Measurements from ENCODE around the gene FLNB.
A peak's percentile ranks its signal among the peaks of the same experiment; 100 is the strongest.
"Not testable (repeated sequence)": the region's sequence is repeated elsewhere in the genome, so short reads cannot be mapped to it uniquely, and the experiment has no call there.

The FLNB gene

DNA sequence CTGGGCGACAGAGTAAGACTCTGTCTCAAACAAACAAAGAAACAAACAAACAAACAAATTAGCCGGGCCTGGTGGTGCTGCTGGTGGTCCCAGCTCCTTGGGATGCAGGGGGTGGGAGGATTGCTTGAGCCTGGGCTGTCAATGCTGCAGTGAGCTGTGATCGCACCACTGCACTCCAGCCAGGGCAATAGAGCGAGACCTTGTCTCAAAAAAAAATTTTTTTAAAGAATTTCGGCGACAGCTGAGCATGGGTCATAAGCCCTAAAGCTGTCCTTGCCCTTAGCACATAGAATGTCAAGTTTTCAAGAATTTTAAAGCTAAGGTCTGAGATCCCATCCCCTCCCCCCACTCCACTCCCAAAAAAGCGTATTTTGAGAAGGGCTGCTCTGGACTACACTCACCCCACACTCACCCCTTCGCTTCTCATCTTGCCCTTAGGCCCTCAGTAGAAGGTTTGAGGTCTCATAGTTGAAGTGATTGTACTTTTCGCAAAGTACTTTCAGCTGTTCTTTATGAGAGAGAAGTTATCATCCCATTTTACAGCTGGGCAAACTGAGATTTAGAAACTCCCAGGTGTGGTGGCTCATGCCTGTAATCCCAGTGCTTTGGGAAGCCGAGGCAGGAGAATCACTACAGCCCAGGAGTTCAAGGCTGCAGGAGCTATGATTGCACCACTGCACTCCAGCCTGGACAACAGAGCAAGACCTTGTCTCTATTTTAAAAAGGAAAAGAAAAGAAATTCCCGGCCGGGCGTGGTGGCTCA lies 34.3 kb upstream of the FLNB start:
- Mint-ChIP-seq H3K27me3 (no peaks in the 10 kb centered on the region), H3K36me3 (no peaks in the 10 kb centered on the region), H3K4me1 (ENCODE audit: low read depth) (no peaks in the 10 kb centered on the region), H3K9me3 (ENCODE audit: low read depth) (no peaks in the 10 kb centered on the region), H3K4me3 (no peak overlapping the region), H3K27ac (no peak overlapping the region)

- H3K27ac Mint-ChIP-seq: no peak overlapping the region
- H3K4me3 Mint-ChIP-seq: no peak overlapping the region
- no peaks in the 10 kb centered on the region for H3K4me1 Mint-ChIP-seq (ENCODE audit: low read depth)
- H3K27me3 Mint-ChIP-seq: no peaks in the 10 kb centered on the region
- H3K36me3 Mint-ChIP-seq: no peaks in the 10 kb centered on the region
- H3K9me3 Mint-ChIP-seq (ENCODE audit: low read depth): no peaks in the 10 kb centered on the region
Measured at GRCh38 chr3:57974796-57975388, 33.3 kb upstream of the FLNB start.

- H3K36me3 Mint-ChIP-seq: no peaks in the 10 kb centered on the region
- no peaks in the 10 kb centered on the region for H3K27me3 Mint-ChIP-seq
- H3K27ac Mint-ChIP-seq: no peak overlapping the region
- no peaks in the 10 kb centered on the region for H3K9me3 Mint-ChIP-seq (ENCODE audit: low read depth)
- H3K4me1 Mint-ChIP-seq (ENCODE audit: low read depth): peaks cover 3% of the 10 kb centered on the region
- no peak overlapping the region for H3K4me3 Mint-ChIP-seq
Measured at GRCh38 chr3:57977818-57978235, 30.4 kb upstream of the FLNB start.

- H3K4me1 Mint-ChIP-seq (ENCODE audit: low read depth): peaks cover 5% of the 10 kb centered on the region
- no peak overlapping the region for H3K27ac Mint-ChIP-seq
- no peaks in the 10 kb centered on the region for H3K36me3 Mint-ChIP-seq
- H3K27me3 Mint-ChIP-seq: no peaks in the 10 kb centered on the region
- no peak overlapping the region for H3K4me3 Mint-ChIP-seq
- H3K9me3 Mint-ChIP-seq (ENCODE audit: low read depth): no peaks in the 10 kb centered on the region
Measured at GRCh38 chr3:57978316-57978715, 29.9 kb upstream of the FLNB start.

GRCh38 chr3:57980416-57980815 lies 27.8 kb upstream of the FLNB start:
- no peak overlapping the region for H3K27ac Mint-ChIP-seq
- H3K4me1 Mint-ChIP-seq (ENCODE audit: low read depth): peaks cover 17% of the 10 kb centered on the region
- no peaks in the 10 kb centered on the region for H3K27me3 Mint-ChIP-seq
- H3K4me3 Mint-ChIP-seq: no peak overlapping the region
- H3K9me3 Mint-ChIP-seq (ENCODE audit: low read depth): no peaks in the 10 kb centered on the region
- no peaks in the 10 kb centered on the region for H3K36me3 Mint-ChIP-seq

GRCh38 chr3:57981483-57982087 lies 26.6 kb upstream of the FLNB start:
- no peaks in the 10 kb centered on the region for H3K9me3 Mint-ChIP-seq (ENCODE audit: low read depth)
- H3K36me3 Mint-ChIP-seq: no peaks in the 10 kb centered on the region
- no peak overlapping the region for H3K4me3 Mint-ChIP-seq
- H3K27me3 Mint-ChIP-seq: no peaks in the 10 kb centered on the region
- peaks cover 17% of the 10 kb centered on the region for H3K4me1 Mint-ChIP-seq (ENCODE audit: low read depth)
- no peak overlapping the region for H3K27ac Mint-ChIP-seq

GRCh38 chr3:57982561-57983243 lies 25.5 kb upstream of the FLNB start:
- H3K27ac Mint-ChIP-seq: no peak overlapping the region
- H3K27me3 Mint-ChIP-seq: no peaks in the 10 kb centered on the region
- H3K4me1 Mint-ChIP-seq (ENCODE audit: low read depth): peaks cover 17% of the 10 kb centered on the region

DNA sequence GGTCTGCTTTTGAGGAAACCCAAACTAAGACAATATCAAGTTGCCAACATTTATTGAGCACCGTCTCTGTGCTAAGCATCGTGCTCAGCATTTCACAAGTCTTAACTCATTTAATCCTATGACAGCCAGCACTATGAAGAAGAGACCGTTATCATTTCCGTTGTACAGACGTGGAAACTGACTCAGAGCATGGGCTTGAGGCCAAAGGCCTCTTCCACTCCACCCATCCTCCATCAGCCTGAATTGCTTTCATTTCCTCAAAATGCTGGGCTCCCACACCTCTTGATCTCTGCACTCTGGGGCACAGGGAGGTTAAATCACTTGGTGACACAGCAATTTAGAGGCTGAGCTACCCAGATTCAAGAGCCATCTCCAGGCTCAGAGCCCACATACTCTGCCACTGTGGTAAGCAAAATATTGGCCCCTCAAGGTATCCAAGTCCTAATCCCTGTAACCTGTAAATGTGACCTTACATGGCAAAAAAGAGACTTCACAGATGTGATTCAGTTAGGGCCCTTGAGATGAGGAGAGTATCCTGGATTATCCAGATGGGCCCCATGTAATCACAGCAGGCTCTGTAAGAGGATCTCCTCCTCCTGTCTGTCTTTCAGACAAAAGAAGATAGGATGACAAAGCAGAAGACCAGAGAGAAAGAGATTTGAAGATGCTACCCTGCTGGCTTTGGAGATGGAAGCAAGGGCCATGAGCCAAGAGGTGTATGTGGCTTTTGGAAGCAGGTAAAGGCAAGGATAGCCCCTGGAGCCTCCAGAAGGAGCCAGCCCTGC lies 24.3 kb upstream of the FLNB start:
- Mint-ChIP-seq H3K9me3 (ENCODE audit: low read depth) (no peaks in the 10 kb centered on the region), H3K27me3 (no peaks in the 10 kb centered on the region), H3K4me1 (ENCODE audit: low read depth) (peaks cover 17% of the 10 kb centered on the region), H3K4me3 (peak overlapping the region; percentile 64), H3K27ac (peak overlapping the region; percentile 90), H3K36me3 (no peaks in the 10 kb centered on the region)

More at GRCh38 chr3:57982561-57983243, 25.5 kb upstream of the FLNB start:
- no peak overlapping the region for H3K4me3 Mint-ChIP-seq
- no peaks in the 10 kb centered on the region for H3K9me3 Mint-ChIP-seq (ENCODE audit: low read depth)
- H3K36me3 Mint-ChIP-seq: no peaks in the 10 kb centered on the region

GRCh38 chr3:57985176-57985983 lies 22.8 kb upstream of the FLNB start:
- Mint-ChIP-seq H3K36me3 (no peaks in the 10 kb centered on the region), H3K9me3 (ENCODE audit: low read depth) (no peaks in the 10 kb centered on the region), H3K4me1 (ENCODE audit: low read depth) (peaks cover 17% of the 10 kb centered on the region), H3K4me3 (no peak overlapping the region), H3K27ac (no peak overlapping the region), H3K27me3 (no peaks in the 10 kb centered on the region)

- no peak overlapping the region for H3K4me3 Mint-ChIP-seq
- no peaks in the 10 kb centered on the region for H3K36me3 Mint-ChIP-seq
- no peaks in the 10 kb centered on the region for H3K27me3 Mint-ChIP-seq
- peaks cover 17% of the 10 kb centered on the region for H3K4me1 Mint-ChIP-seq (ENCODE audit: low read depth)
- no peaks in the 10 kb centered on the region for H3K9me3 Mint-ChIP-seq (ENCODE audit: low read depth)
- H3K27ac Mint-ChIP-seq: no peak overlapping the region
Measured at GRCh38 chr3:57985984-57986246, 22.3 kb upstream of the FLNB start.

DNA sequence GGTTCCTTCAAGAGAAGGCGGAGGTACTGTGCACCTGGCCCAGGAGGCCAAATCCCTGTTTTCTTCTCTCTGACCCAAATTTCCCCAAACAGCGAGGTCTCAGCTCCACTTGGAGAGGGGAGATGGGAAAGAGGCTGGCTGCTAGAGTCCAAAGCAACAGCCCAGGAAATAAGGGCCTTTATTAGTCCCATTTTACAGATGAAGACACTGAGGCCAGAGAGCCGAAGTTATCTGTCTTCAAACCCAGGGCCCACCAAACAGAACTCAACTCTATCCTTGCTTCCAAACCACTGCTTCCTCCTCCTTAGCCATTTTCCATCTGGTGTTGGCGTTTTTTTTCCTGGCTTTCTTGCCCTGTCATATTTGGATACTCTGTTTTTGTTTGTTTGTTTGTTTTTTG lies 22.0 kb upstream of the FLNB start:
- no peaks in the 10 kb centered on the region for H3K36me3 Mint-ChIP-seq
- H3K4me3 Mint-ChIP-seq: no peak overlapping the region
- H3K27ac Mint-ChIP-seq: no peak overlapping the region

DNA sequence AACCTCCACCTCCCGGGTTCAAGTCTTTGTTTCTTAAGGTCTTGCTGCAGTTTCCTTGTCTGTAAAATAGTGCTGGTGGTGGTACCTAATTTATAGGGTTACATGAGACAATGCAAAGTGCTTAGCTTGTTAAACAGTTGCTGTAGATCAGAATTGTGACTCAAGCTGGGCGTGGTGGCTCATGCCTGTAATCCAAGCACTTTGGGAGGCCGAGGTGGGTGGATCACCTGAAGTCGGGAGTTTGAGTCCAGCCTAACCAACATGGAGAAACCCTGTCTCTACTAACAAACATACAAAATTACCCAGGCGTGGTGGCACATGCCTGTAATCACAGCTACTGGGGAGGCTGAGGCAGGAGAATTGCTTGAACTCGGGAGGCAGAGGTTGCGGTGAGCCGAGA lies 19.0 kb upstream of the FLNB start:
- not testable (repeated sequence) for H3K9me3 Mint-ChIP-seq (ENCODE audit: low read depth); H3K36me3 Mint-ChIP-seq; H3K27me3 Mint-ChIP-seq; H3K27ac Mint-ChIP-seq; H3K4me3 Mint-ChIP-seq; H3K4me1 Mint-ChIP-seq (ENCODE audit: low read depth)

More for the DNA sequence above, 22.0 kb upstream of the FLNB start:
- no peaks in the 10 kb centered on the region for H3K27me3 Mint-ChIP-seq
- no peaks in the 10 kb centered on the region for H3K9me3 Mint-ChIP-seq (ENCODE audit: low read depth)
- peaks cover 17% of the 10 kb centered on the region for H3K4me1 Mint-ChIP-seq (ENCODE audit: low read depth)

- Mint-ChIP-seq H3K27ac (no peak overlapping the region), H3K27me3 (no peaks in the 10 kb centered on the region), H3K4me1 (ENCODE audit: low read depth) (no peaks in the 10 kb centered on the region), H3K9me3 (ENCODE audit: low read depth) (no peaks in the 10 kb centered on the region), H3K4me3 (no peak overlapping the region), H3K36me3 (no peaks in the 10 kb centered on the region)
Measured at GRCh38 chr3:57989646-57990045, 18.6 kb upstream of the FLNB start.

Measured in activated naive CD8-positive, alpha-beta T cell (primary cell).